HFFc6 (cell line): Measurements from ENCODE around the gene ZNF592. TPM values are rescaled to one million over a fixed set of nuclear protein-coding genes. Genes with fewer than 3 reads are reported as not detected.
"Not testable (repeated sequence)": the region's sequence is repeated elsewhere in the genome, so short reads cannot be mapped to it uniquely, and the experiment has no call there.

Experiments
- DNase-seq: peaks from one replicate; pipeline ENCODE4 v3.0.0-alpha.2; 2018
- H3K27ac Mint-ChIP-seq: 2 replicates; pipeline ENCODE4 v1.8.0; 2020; ENCODE audit warnings: mild to moderate bottlenecking, mixed read lengths
- H3K27me3 Mint-ChIP-seq: 2 replicates; pipeline ENCODE4 v1.8.0; 2021; ENCODE audit warnings: mild to moderate bottlenecking, moderate library complexity, mixed read lengths; ENCODE audit not compliant: insufficient read depth
- H3K36me3 Mint-ChIP-seq: 2 replicates; pipeline ENCODE4 v1.8.0; 2021; ENCODE audit warnings: low read depth, mixed read lengths
- H3K4me1 Mint-ChIP-seq: 2 replicates; pipeline ENCODE4 v1.8.0; 2020; ENCODE audit warnings: low read depth, mixed read lengths
- H3K4me3 Mint-ChIP-seq: 2 replicates; pipeline ENCODE4 v1.8.0; 2020; ENCODE audit warnings: mild to moderate bottlenecking, moderate library complexity, mixed read lengths
- H3K9me3 Mint-ChIP-seq: 2 replicates; pipeline ENCODE4 v1.8.0; 2020; ENCODE audit warnings: mild to moderate bottlenecking, mixed read lengths
- CTCF ChIP-seq: fragments of 200-600 bp; sonication (generic); IDR thresholded peaks from 2 replicates; pipeline ENCODE4 v1.5.0; 2021; ENCODE audit warnings: antibody characterized with exemption, mild to moderate bottlenecking
- total RNA-seq, 6 experiments: library from RNA; stranded (reverse); fragmentation: NEBNext Ultra II Directional; extraction: Animal tissue kit (Norgen Biotek cat#: 25700); gene quantifications; 2 replicates in 1 of 6; 3 replicates in 5 of 6; pipeline ENCODE4 v1.2.3, GENCODE V29; 2021

Gene ZNF592
- total RNA-seq, 6 experiments from 2014 or later, result 15.4 to 19.0 (median 17.6) TPM

- Mint-ChIP-seq H3K36me3 (no peaks in the 10 kb centered on the region), H3K4me1 (peaks cover 12% of the 10 kb centered on the region), H3K27ac (0 out of 2 replicates have a peak overlapping the region, but pooled peaks have one; percentile 42), H3K9me3 (no peaks in the 10 kb centered on the region), H3K27me3 (peaks cover 10% of the 10 kb centered on the region), H3K4me3 (no peak overlapping the region)
- no peak for DNase-seq
- TF ChIP-seq CTCF, result no peak
Observed at GRCh38 chr15:84840255-84840654, 91.9 kb downstream of the ZNF592 start.

GRCh38 chr15:84840741-84841429 is 92.5 kb downstream of the ZNF592 start:
- no peak overlapping the region for H3K4me3 Mint-ChIP-seq
- peak overlapping the region; percentile 42 for H3K27ac Mint-ChIP-seq

GRCh38 chr15:84842781-84843180 is 94.4 kb downstream of the ZNF592 start:
- H3K27me3 Mint-ChIP-seq, result peaks cover 3% of the 10 kb centered on the region; the same call in 1 of the 2 replicates
- H3K36me3 Mint-ChIP-seq, result peaks cover 13% of the 10 kb centered on the region
- H3K4me3 Mint-ChIP-seq, result no peak overlapping the region

More at GRCh38 chr15:84840741-84841429, 92.5 kb downstream of the ZNF592 start:
- Mint-ChIP-seq H3K4me1 (peaks cover 16% of the 10 kb centered on the region), H3K36me3 (no peaks in the 10 kb centered on the region), H3K27me3 (peaks cover 10% of the 10 kb centered on the region), H3K9me3 (peaks cover 5% of the 10 kb centered on the region; the same call in 1 of the 2 replicates)
- no peak for TF ChIP-seq CTCF
- peak; percentile 50 for DNase-seq

GRCh38 chr15:84844964-84845363 is 96.6 kb downstream of the ZNF592 start:
- Mint-ChIP-seq H3K27me3 (no peaks in the 10 kb centered on the region; the same call in 1 of the 2 replicates), H3K9me3 (peaks cover 21% of the 10 kb centered on the region), H3K36me3 (peaks cover 13% of the 10 kb centered on the region), H3K4me1 (peaks cover 16% of the 10 kb centered on the region), H3K27ac (no peak overlapping the region), H3K4me3 (no peak overlapping the region)
- DNase-seq, result no peak
- no peak for TF ChIP-seq CTCF

More at GRCh38 chr15:84842781-84843180, 94.4 kb downstream of the ZNF592 start:
- no peak for TF ChIP-seq CTCF
- no peak for DNase-seq
- peaks cover 16% of the 10 kb centered on the region for H3K4me1 Mint-ChIP-seq
- peaks cover 21% of the 10 kb centered on the region for H3K9me3 Mint-ChIP-seq
- H3K27ac Mint-ChIP-seq, result no peak overlapping the region

GRCh38 chr15:84845631-84846030 is 97.2 kb downstream of the ZNF592 start:
- DNase-seq, result peak; percentile 71
- H3K4me1 Mint-ChIP-seq, result peaks cover 16% of the 10 kb centered on the region
- TF ChIP-seq CTCF, result peak; percentile 92

More at GRCh38 chr15:84845631-84846030, 97.2 kb downstream of the ZNF592 start:
- not testable (repeated sequence) for H3K27me3 Mint-ChIP-seq, H3K27ac Mint-ChIP-seq, H3K4me3 Mint-ChIP-seq
- H3K9me3 Mint-ChIP-seq, result peaks cover 21% of the 10 kb centered on the region
- H3K36me3 Mint-ChIP-seq, result peaks cover 13% of the 10 kb centered on the region
